Endothelial cell of umbilical vein (primary cell): ENCODE measurements around the gene RNF6. TPM values are rescaled to one million over a fixed set of nuclear protein-coding genes. Genes with fewer than 3 reads are reported as not detected.

ENCODE experiments used
- BruUV-seq: library from RNA; stranded (reverse); fragments of 400-500 nt; replicated peaks from 2 replicates; lab custom pipeline; 2021; lab: Mats Ljungman, UMichigan
- CTCF ChIA-PET: fragments of 300-600, 350-600 bp; sonication (Branson Sonifier 250); formaldehyde crosslinking; loops from one replicate; lab custom pipeline; 2021; ENCODE audit warnings: antibody characterized with exemption, inconsistent platforms; lab: Charles Lee
- POLR2A ChIA-PET: fragments of 300-600, 350-600 bp; sonication (Branson Sonifier 250); formaldehyde crosslinking; loops from one replicate; lab custom pipeline; 2021; ENCODE audit warnings: antibody characterized with exemption, inconsistent platforms; lab: Charles Lee
- DNase-seq: peaks from one replicate; pipeline ENCODE4 v3.0.0-alpha.2; 2011; ENCODE audit warnings: low read depth, low spot score
- FAIRE-seq: peaks from 2 replicates; lab custom pipeline; 2011; peaks lifted over from hg19 to GRCh38; lab: Jason Lieb, UNC
- H2AFZ ChIP-seq: 2 replicates; pipeline ENCODE4 v1.6.0; 2012; ENCODE audit warnings: low read depth, low read length, control low read depth, inconsistent platforms
- H3K27ac ChIP-seq: 2 replicates; pipeline ENCODE4 v1.5.1; 2011; ENCODE audit warnings: low read depth, mild to moderate bottlenecking, control low read depth, low read length, moderate library complexity; ENCODE audit not compliant: insufficient read depth
- H3K27me3 ChIP-seq, 2 experiments: 2 replicates each; pipeline versions ENCODE4 v1.6.0 to v1.6.1; 2011; ENCODE audit warnings: low read length in 2 of 2, mixed read lengths in 1 of 2; ENCODE audit not compliant: control insufficient read depth in 2 of 2, insufficient read depth in 2 of 2
- H3K36me3 ChIP-seq, 2 experiments: 2 replicates in 1 of 2; 3 replicates in 1 of 2; pipeline ENCODE4 v1.5.1; 2011; ENCODE audit warnings: low read length in 2 of 2, mild to moderate bottlenecking in 1 of 2, moderate library complexity in 1 of 2; ENCODE audit not compliant: control insufficient read depth in 2 of 2, insufficient read depth in 2 of 2; ENCODE audit errors: extremely low read depth in 1 of 2
- H3K4me1 ChIP-seq: 3 replicates; pipeline ENCODE4 v1.5.1; 2011; ENCODE audit warnings: mild to moderate bottlenecking, low read length; ENCODE audit not compliant: control insufficient read depth, insufficient read depth; ENCODE audit errors: extremely low read depth
- H3K4me2 ChIP-seq: 2 replicates; pipeline ENCODE4 v1.6.1; 2011; ENCODE audit warnings: low read length, control low read depth, mixed read lengths; ENCODE audit not compliant: insufficient read depth
- H3K4me3 ChIP-seq, 3 experiments: fragments of 200-600 bp in 1 of 3; sonication (generic), shearing (Covaris generic) in 1 of 3; replicated peaks in 1 of 3; 2 replicates each; pipeline ENCODE4 v1.5.1; 2011 to 2016; ENCODE audit warnings: control low read depth in 3 of 3, low read length in 3 of 3, mild to moderate bottlenecking in 2 of 3, inconsistent platforms in 1 of 3, low read depth in 1 of 3, moderate library complexity in 1 of 3; ENCODE audit not compliant: insufficient read depth in 1 of 3
- H3K79me2 ChIP-seq: 2 replicates; pipeline ENCODE4 v1.6.0; 2012; ENCODE audit warnings: low read length, inconsistent platforms; ENCODE audit not compliant: control insufficient read depth, insufficient read depth
- H3K9ac ChIP-seq: replicated peaks from 2 replicates; pipeline ENCODE3; 2011; ENCODE audit warnings: low read length, control low read depth; ENCODE audit not compliant: insufficient read depth; ENCODE audit errors: extremely low read depth
- H3K9me1 ChIP-seq: replicated peaks from 3 replicates; pipeline ENCODE4 v1.6.0; 2011; ENCODE audit warnings: mild to moderate bottlenecking, low read length; ENCODE audit not compliant: control insufficient read depth, insufficient read depth; ENCODE audit errors: extremely low read depth
- H3K9me3 ChIP-seq: replicated peaks from 2 replicates; pipeline ENCODE4 v1.5.1; 2012; ENCODE audit warnings: low read length, inconsistent platforms; ENCODE audit not compliant: control insufficient read depth, insufficient read depth
- H4K20me1 ChIP-seq: replicated peaks from 2 replicates; pipeline ENCODE3; 2011; ENCODE audit warnings: mild to moderate bottlenecking, low read length; ENCODE audit not compliant: control insufficient read depth, insufficient read depth; ENCODE audit errors: extremely low read depth
- EZH2 ChIP-seq: IDR thresholded peaks from 2 replicates; pipeline ENCODE4 v1.6.1; 2012; ENCODE audit warnings: borderline replicate concordance, low read depth, mild to moderate bottlenecking, moderate library complexity, low read length, inconsistent platforms; ENCODE audit not compliant: severe bottlenecking
- FOS ChIP-seq: IDR thresholded peaks from 2 replicates; pipeline ENCODE4 v1.6.1; 2011; ENCODE audit warnings: mild to moderate bottlenecking, low read length, moderate library complexity, borderline replicate concordance; ENCODE audit not compliant: insufficient read depth
- MYC ChIP-seq: IDR thresholded peaks from one replicate; pipeline ENCODE4 v1.6.1; 2011; ENCODE audit warnings: mild to moderate bottlenecking, low read depth, low read length
- POLR2A ChIP-seq: IDR thresholded peaks from 2 replicates; pipeline ENCODE4 v1.6.1; 2012; ENCODE audit warnings: low read depth, mild to moderate bottlenecking, control low read depth, low read length
- POLR2AphosphoS5 ChIP-seq: IDR thresholded peaks from 2 replicates; pipeline ENCODE4 v1.6.1; 2012; ENCODE audit warnings: low read depth, mild to moderate bottlenecking, control low read depth, low read length, moderate library complexity; ENCODE audit not compliant: insufficient read depth
- dilution Hi-C: fragments of 300-500 bp; cut with MboI; formaldehyde crosslinking; loops from one replicate; pipeline ENCODE4 v1.15.0; 2019; ENCODE audit warnings: low sequenced_read_pairs; ENCODE audit not compliant: extremely low pct_ligation_motif_present
- intact Hi-C: fragments of 100-400 bp; cut with micrococcal nuclease; formaldehyde crosslinking; loops from one replicate; pipeline ENCODE4 v1.10.0; 2022
- polyA plus RNA-seq, 4 experiments: library from polyadenylated mRNA; depleted of rRNA in 3 of 4; stranded (reverse) in 3 of 4; unstranded in 1 of 4; fragments of >200 nt; gene quantifications; 2 replicates each; pipeline versions ENCODE4 v1.2.1 to v1.2.3, GENCODE V29; 2011 to 2012; ENCODE audit warnings: missing spikeins in 1 of 4
- total RNA-seq: library from RNA; stranded (reverse); gene quantifications from 2 replicates; pipeline ENCODE4 v1.2.3, GENCODE V29; 2021
- TF ChIP-seq, protein P1 (sequence below): IDR thresholded peaks from 2 replicates; pipeline ENCODE4 v1.6.1; 2011; ENCODE audit not compliant: insufficient read depth, insufficient read length

RNF6 gene
- total and polyA plus RNA-seq, 2 donors (not counting 3 experiments of a cell fraction or from before 2014, with no cell fraction given): 12.7 to 36.4 TPM

DNA sequence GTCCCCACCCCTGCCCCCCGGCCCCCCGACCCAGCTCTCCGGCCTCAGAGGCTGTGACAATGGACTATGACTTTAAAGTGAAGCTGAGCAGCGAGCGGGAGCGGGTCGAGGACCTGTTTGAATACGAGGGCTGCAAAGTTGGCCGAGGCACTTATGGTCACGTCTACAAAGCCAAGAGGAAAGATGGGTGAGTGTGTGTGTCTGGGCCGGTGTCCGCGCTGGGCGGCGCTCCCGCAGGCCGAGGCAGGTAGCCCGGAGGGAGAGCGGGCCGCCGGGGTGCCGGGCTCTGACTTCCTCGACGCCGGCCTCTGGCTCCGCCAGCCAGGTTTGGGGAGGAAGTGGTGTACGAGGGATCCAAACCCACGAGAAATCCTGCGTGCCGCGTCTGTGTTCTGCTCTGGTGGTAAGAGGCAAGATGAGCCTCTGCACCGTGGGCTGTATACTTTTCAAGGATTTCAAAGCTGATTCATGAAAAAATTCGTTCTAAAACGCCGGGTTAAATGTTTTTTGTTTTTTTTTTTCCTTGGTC lies 32.5 kb upstream of the RNF6 start:
- Histone ChIP-seq H3K27me3 (peaks cover 4 to 14% of the 10 kb centered on the region in 2 experiments), H3K79me2 (peaks cover 34% of the 10 kb centered on the region), H3K27ac (peak overlapping the region; percentile 23), H3K4me3 (peak overlapping the region; percentile 65 to 95 (median 71)), H3K4me1 (peaks cover 18% of the 10 kb centered on the region), H3K9me1 (no peaks in the 10 kb centered on the region), H3K4me2 (peak overlapping the region; percentile 100), H4K20me1 (peaks cover 9% of the 10 kb centered on the region), H3K9me3 (no peaks in the 10 kb centered on the region), H3K36me3 (no peaks in the 10 kb centered on the region), H2AFZ (peak overlapping the region; percentile 95), H3K9ac (peak overlapping the region; percentile 78)
- TF ChIP-seq EZH2 (peak; percentile 0), MYC (no peak), FOS (no peak)
- ChIA-PET CTCF (interaction anchor here (1.2 to 1.9 kb wide), 3 partner anchors 26 to 444 kb away, joined by 3 to 13 read pairs (median 4); no protein-coding TSS in a partner anchor), POLR2A (no interaction called here)
- FAIRE-seq: peak; percentile 48
- intact Hi-C loops: loop anchor here (1.0 to 2.0 kb wide), 3 partner anchors 68 to 444 kb away; no protein-coding TSS in a partner anchor
- BruUV-seq: no TSS peak
- peak; percentile 29 for DNase-seq
- dilution Hi-C loops: no loop called here

DNA sequence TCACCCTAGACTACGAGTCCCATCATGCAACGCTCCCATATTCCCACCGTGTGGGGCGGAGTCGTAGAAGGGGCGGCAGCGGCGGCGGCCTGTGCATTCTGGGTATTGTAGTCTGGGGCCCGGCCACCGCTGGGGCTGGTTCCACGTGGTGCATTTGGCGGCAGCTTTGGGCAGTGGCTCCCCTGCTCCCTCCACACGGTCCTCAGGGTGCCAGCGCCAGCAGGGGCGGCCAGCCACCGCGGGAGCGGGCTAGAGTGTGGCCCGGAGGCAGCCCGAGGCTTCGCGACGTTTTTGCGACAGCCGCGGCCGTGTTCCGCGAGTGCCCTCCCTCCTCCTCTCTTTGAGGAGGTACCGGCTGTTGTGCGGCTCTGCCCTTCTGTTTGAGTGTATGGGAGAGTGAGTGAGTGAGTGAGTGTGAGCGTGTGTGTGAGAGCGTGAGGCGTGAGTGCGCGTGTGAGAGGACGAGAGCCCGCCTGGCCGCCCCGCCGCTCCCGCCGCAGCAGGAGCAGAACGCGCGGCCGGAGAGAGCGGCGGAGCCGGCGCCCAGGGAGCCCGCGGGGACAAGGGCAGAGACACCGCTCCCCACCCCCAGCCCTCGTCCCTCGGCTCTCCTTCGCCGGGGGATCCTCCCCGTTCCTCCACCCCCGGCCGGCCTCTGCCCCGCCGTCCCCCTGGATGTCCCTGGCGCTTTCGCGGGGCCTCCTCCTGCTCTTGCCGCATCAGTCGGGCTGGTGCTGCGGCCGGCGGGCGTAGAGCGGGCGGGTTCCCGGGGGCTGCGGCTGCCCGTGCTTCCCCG lies 31.9 kb upstream of the RNF6 start, which contains the start of gene CDK8:
Gene CDK8 (plus strand): TSS at position 343 of the 796 bp plus-strand sequence. CDS start 513 bp downstream, outside the sequence.
- H3K36me3 ChIP-seq: no peaks in the 10 kb centered on the region
- POLR2A ChIA-PET: no interaction called here
- peak within 1 kb of the TSS; percentile 95 for H2AFZ ChIP-seq
- H3K27ac ChIP-seq: peak within 1 kb of the TSS; percentile 75
- TF ChIP-seq POLR2A (no peak), POLR2AphosphoS5 (peak; percentile 24)
- TF ChIP-seq, protein P1, sequence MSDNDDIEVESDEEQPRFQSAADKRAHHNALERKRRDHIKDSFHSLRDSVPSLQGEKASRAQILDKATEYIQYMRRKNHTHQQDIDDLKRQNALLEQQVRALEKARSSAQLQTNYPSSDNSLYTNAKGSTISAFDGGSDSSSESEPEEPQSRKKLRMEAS: peak; percentile 11
- FAIRE-seq: peak; percentile 78
- peak; percentile 89 for DNase-seq
- peak within 1 kb of the TSS; percentile 78 for H3K9ac ChIP-seq
- peaks cover 32% of the 10 kb centered on the region for H3K79me2 ChIP-seq
- H3K4me2 ChIP-seq: peak within 1 kb of the TSS; percentile 100
- CTCF ChIA-PET: interaction anchor here (0.9 to 1.9 kb wide), 2 partner anchors 444 to 445 kb away, joined by 4 to 13 read pairs; no protein-coding TSS in a partner anchor
- BruUV-seq: no TSS peak
- peaks cover 9% of the 10 kb centered on the region for H4K20me1 ChIP-seq
- H3K27me3 ChIP-seq: peaks cover 6 to 15% of the 10 kb centered on the region in 2 experiments
- intact Hi-C loops: loop anchor here (1.0 to 2.0 kb wide), 4 partner anchors 33 to 444 kb away; no protein-coding TSS in a partner anchor
- dilution Hi-C loops: no loop called here
- peaks cover 18% of the 10 kb centered on the region for H3K4me1 ChIP-seq
- peak within 1 kb of the TSS; percentile 65 to 95 (median 71) for H3K4me3 ChIP-seq
- no peaks in the 10 kb centered on the region for H3K9me3 ChIP-seq
- H3K9me1 ChIP-seq: no peaks in the 10 kb centered on the region
